Stimulated activated naive B cell treated with anti-CD40 and anti-IgM and Interleukin-4, amounts not matched to agents 10 μg/mL and 1 μg/mL and 100 μg/mL, for 72 hours (primary cell): ENCODE results near the gene MKI67.

Experiments
- ATAC-seq, 2 donors: fragments of 150-1000 bp; cut with Tn5 transposase; replicated peaks; 2 replicates each; pipeline ENCODE4 v1.10.0; 2021; ENCODE audit warnings: moderate library complexity in 1 of 2
- DNase-seq: peaks from one replicate; pipeline ENCODE4 v3.0.0; 2021
- H3K27ac Mint-ChIP-seq: one replicate; pipeline ENCODE4 v1.8.0; 2022; ENCODE audit warnings: mild to moderate bottlenecking, mixed read lengths
- H3K27me3 Mint-ChIP-seq, 2 donors: one replicate each; pipeline ENCODE4 v1.8.0; 2022; ENCODE audit warnings: mixed read lengths in 2 of 2
- H3K36me3 Mint-ChIP-seq, 2 donors: one replicate each; pipeline ENCODE4 v1.8.0; 2022; ENCODE audit warnings: mixed read lengths in 2 of 2, mild to moderate bottlenecking in 1 of 2
- H3K4me1 Mint-ChIP-seq, 2 donors: one replicate each; pipeline ENCODE4 v1.8.0; 2022; ENCODE audit warnings: mixed read lengths in 2 of 2, mild to moderate bottlenecking in 1 of 2
- H3K4me3 Mint-ChIP-seq, 2 donors: one replicate each; pipeline ENCODE4 v1.8.0; 2022; ENCODE audit warnings: mild to moderate bottlenecking in 2 of 2, mixed read lengths in 2 of 2, moderate library complexity in 1 of 2
- H3K9me3 Mint-ChIP-seq, 2 donors: one replicate each; pipeline ENCODE4 v1.8.0; 2022; ENCODE audit warnings: mixed read lengths in 2 of 2, mild to moderate bottlenecking in 1 of 2

Gene MKI67

GRCh38 chr10:128064970-128065580, 61.1 kb downstream of the MKI67 start:
- H3K9me3 Mint-ChIP-seq, result no peaks in the 10 kb centered on the region

GRCh38 chr10:128064108-128064969, 61.9 kb downstream of the MKI67 start:
- H3K9me3 Mint-ChIP-seq, result no peaks in the 10 kb centered on the region
- H3K4me1 Mint-ChIP-seq, result peaks cover 66 to 87% of the 10 kb centered on the region in 2 donors
- H3K36me3 Mint-ChIP-seq, result peaks cover 47 to 62% of the 10 kb centered on the region in 2 donors
- peak overlapping the region; percentile 6 to 75 for H3K4me3 Mint-ChIP-seq
- no peaks in the 10 kb centered on the region for H3K27me3 Mint-ChIP-seq
- DNase-seq (peak; percentile 87), ATAC-seq (peak; percentile 75 to 79)
- peak overlapping the region; percentile 94 for H3K27ac Mint-ChIP-seq

More at GRCh38 chr10:128064970-128065580, 61.1 kb downstream of the MKI67 start:
- Mint-ChIP-seq H3K4me3 (peak overlapping the region; percentile 39 to 47), H3K4me1 (peaks cover 65 to 83% of the 10 kb centered on the region in 2 donors), H3K36me3 (peaks cover 45 to 63% of the 10 kb centered on the region in 2 donors), H3K27ac (peak overlapping the region; percentile 94), H3K27me3 (no peaks in the 10 kb centered on the region)
- no peak for DNase-seq
- ATAC-seq, result no peak

- peak overlapping the region; percentile 6 to 75 for H3K4me3 Mint-ChIP-seq
- ATAC-seq (peak; percentile 30 to 38), DNase-seq (peak; percentile 63)
- H3K27me3 Mint-ChIP-seq, result no peaks in the 10 kb centered on the region
- peaks cover 50 to 62% of the 10 kb centered on the region in 2 donors for H3K36me3 Mint-ChIP-seq
- no peaks in the 10 kb centered on the region for H3K9me3 Mint-ChIP-seq
- H3K4me1 Mint-ChIP-seq, result peaks cover 67 to 87% of the 10 kb centered on the region in 2 donors
- H3K27ac Mint-ChIP-seq, result peak overlapping the region; percentile 94
Measured at GRCh38 chr10:128063736-128064107, 62.5 kb downstream of the MKI67 start.

- peak overlapping the region; percentile 6 to 75 for H3K4me3 Mint-ChIP-seq
- peaks cover 50 to 64% of the 10 kb centered on the region in 2 donors for H3K36me3 Mint-ChIP-seq
- ATAC-seq (peak; percentile 44 to 47), DNase-seq (peak; percentile 80)
- H3K4me1 Mint-ChIP-seq, result peaks cover 68 to 87% of the 10 kb centered on the region in 2 donors
- H3K27ac Mint-ChIP-seq, result peak overlapping the region; percentile 94
- H3K27me3 Mint-ChIP-seq, result no peaks in the 10 kb centered on the region
- H3K9me3 Mint-ChIP-seq, result no peaks in the 10 kb centered on the region
Measured at GRCh38 chr10:128062881-128063563, 63.2 kb downstream of the MKI67 start.

GRCh38 chr10:128062331-128062880, 63.8 kb downstream of the MKI67 start:
- peaks cover 52 to 64% of the 10 kb centered on the region in 2 donors for H3K36me3 Mint-ChIP-seq
- no peak for DNase-seq
- H3K27ac Mint-ChIP-seq, result peak overlapping the region; percentile 94
- no peaks in the 10 kb centered on the region for H3K9me3 Mint-ChIP-seq
- no peak for ATAC-seq
- H3K4me1 Mint-ChIP-seq, result peaks cover 69 to 92% of the 10 kb centered on the region in 2 donors
- peak overlapping the region; percentile 19 to 75 for H3K4me3 Mint-ChIP-seq
- H3K27me3 Mint-ChIP-seq, result no peaks in the 10 kb centered on the region

GRCh38 chr10:128061306-128062300, 64.6 kb downstream of the MKI67 start:
- H3K36me3 Mint-ChIP-seq, result peaks cover 52 to 60% of the 10 kb centered on the region in 2 donors
- ATAC-seq (no peak), DNase-seq (no peak)
- H3K4me3 Mint-ChIP-seq, result peak overlapping the region; percentile 19 to 40
- no peaks in the 10 kb centered on the region for H3K27me3 Mint-ChIP-seq
- H3K4me1 Mint-ChIP-seq, result peaks cover 62 to 85% of the 10 kb centered on the region in 2 donors
- peak overlapping the region; percentile 27 for H3K27ac Mint-ChIP-seq
- no peaks in the 10 kb centered on the region for H3K9me3 Mint-ChIP-seq

GRCh38 chr10:128060341-128061250, 65.6 kb downstream of the MKI67 start:
- H3K27me3 Mint-ChIP-seq, result no peaks in the 10 kb centered on the region
- H3K36me3 Mint-ChIP-seq, result peaks cover 52 to 60% of the 10 kb centered on the region in 2 donors
- DNase-seq (no peak), ATAC-seq (no peak)
- H3K4me1 Mint-ChIP-seq, result peaks cover 54 to 74% of the 10 kb centered on the region in 2 donors
- no peak overlapping the region for H3K27ac Mint-ChIP-seq
- H3K4me3 Mint-ChIP-seq, result no peak overlapping the region
- H3K9me3 Mint-ChIP-seq, result no peaks in the 10 kb centered on the region

- no peaks in the 10 kb centered on the region for H3K9me3 Mint-ChIP-seq
- no peak overlapping the region for H3K4me3 Mint-ChIP-seq
- DNase-seq (no peak), ATAC-seq (no peak)
- peaks cover 52 to 61% of the 10 kb centered on the region in 2 donors for H3K36me3 Mint-ChIP-seq
- no peaks in the 10 kb centered on the region for H3K27me3 Mint-ChIP-seq
- H3K4me1 Mint-ChIP-seq, result peaks cover 47 to 70% of the 10 kb centered on the region in 2 donors
- H3K27ac Mint-ChIP-seq, result no peak overlapping the region
Measured at GRCh38 chr10:128059982-128060293, 66.3 kb downstream of the MKI67 start.

GRCh38 chr10:128059266-128059981, 66.8 kb downstream of the MKI67 start:
- peaks cover 44 to 67% of the 10 kb centered on the region in 2 donors for H3K4me1 Mint-ChIP-seq

GRCh38 chr10:128058750-128059134, 67.5 kb downstream of the MKI67 start:
- DNase-seq, result no peak
- no peak for ATAC-seq
- Mint-ChIP-seq H3K36me3 (peaks cover 55 to 67% of the 10 kb centered on the region in 2 donors), H3K4me1 (peaks cover 39 to 60% of the 10 kb centered on the region in 2 donors), H3K27me3 (no peaks in the 10 kb centered on the region), H3K4me3 (no peak overlapping the region), H3K9me3 (no peaks in the 10 kb centered on the region), H3K27ac (no peak overlapping the region)

More at GRCh38 chr10:128059266-128059981, 66.8 kb downstream of the MKI67 start:
- Mint-ChIP-seq H3K27me3 (no peaks in the 10 kb centered on the region), H3K27ac (no peak overlapping the region), H3K9me3 (no peaks in the 10 kb centered on the region), H3K4me3 (no peak overlapping the region), H3K36me3 (peaks cover 55 to 63% of the 10 kb centered on the region in 2 donors)
- DNase-seq (no peak), ATAC-seq (no peak)

GRCh38 chr10:128058106-128058749, 68.0 kb downstream of the MKI67 start:
- ATAC-seq, result no peak
- H3K9me3 Mint-ChIP-seq, result no peaks in the 10 kb centered on the region
- peaks cover 34 to 55% of the 10 kb centered on the region in 2 donors for H3K4me1 Mint-ChIP-seq
- DNase-seq, result no peak
- no peaks in the 10 kb centered on the region for H3K27me3 Mint-ChIP-seq
- no peak overlapping the region for H3K27ac Mint-ChIP-seq
- H3K4me3 Mint-ChIP-seq, result no peak overlapping the region
- peaks cover 55 to 65% of the 10 kb centered on the region in 2 donors for H3K36me3 Mint-ChIP-seq
